ENCODE results near the gene SLC9C2. TPM values are rescaled to one million over a fixed set of nuclear protein-coding genes. Genes with fewer than 3 reads are reported as not detected.
"Not testable (repeated sequence)": the region's sequence is repeated elsewhere in the genome, so short reads cannot be mapped to it uniquely, and the experiment has no call there.

Gene SLC9C2
- total RNA-seq, 5 donors from 2014 or later (not counting 1 experiment from before 2014, with no cell fraction given) = not detected

GRCh38 chr1:173499729-173500128 is 103.1 kb downstream of the SLC9C2 start:
- H3K27me3 Mint-ChIP-seq = peaks cover 0 to 2% of the 10 kb centered on the region in 2 donors
- no peaks in the 10 kb centered on the region for H3K36me3 Mint-ChIP-seq
- H3K4me3 Mint-ChIP-seq = no peak overlapping the region
- ChIA-PET POLR2A (no interaction called here), CTCF (no interaction called here)
- no peak for ATAC-seq (replicated peaks in 1 of 4)
- H3K9me3 Mint-ChIP-seq = peaks cover 0 to 7% (median 3%) of the 10 kb centered on the region in 3 donors
- no peak for DNase-seq
- H3K27ac Mint-ChIP-seq = no peak overlapping the region
- no peak overlapping the region for H3K27ac ChIP-seq (ENCODE audit: low read length)
- no CpG with 5 or more reads among the region's 4 CpGs for WGBS (ENCODE audit: insufficient coverage)
- no peak overlapping the region for H3K4me3 ChIP-seq (ENCODE audit: control insufficient read depth in 1 of 2, extremely low read depth in 1 of 2, low read length in 1 of 2)
- no peaks in the 10 kb centered on the region for H3K4me1 ChIP-seq (ENCODE audit: control insufficient read depth in 1 of 2, extremely low read depth in 1 of 2, insufficient read depth in 2 of 2, low read length in 2 of 2)
- H3K4me1 Mint-ChIP-seq = no peaks in the 10 kb centered on the region
- H3K9me3 ChIP-seq = no peaks in the 10 kb centered on the region
- no peaks in the 10 kb centered on the region for H3K27me3 ChIP-seq (replicated peaks in 1 of 2; ENCODE audit: control insufficient read depth in 2 of 2, extremely low read depth in 1 of 2, insufficient read depth in 2 of 2, low read length in 1 of 2)
- no peaks in the 10 kb centered on the region for H3K36me3 ChIP-seq (ENCODE audit: control insufficient read depth in 2 of 2, extremely low read depth in 1 of 2, insufficient read depth in 1 of 2, low read length in 1 of 2)

- no peaks in the 10 kb centered on the region for H3K27me3 Mint-ChIP-seq
- ChIA-PET POLR2A (interaction anchor here in 1 of 2 donors (0.6 kb wide), 1 partner anchor 128 kb away, joined by 4 read pairs; no protein-coding TSS in a partner anchor), CTCF (no interaction called here)
- DNase-seq = no peak
- no peak overlapping the region for H3K4me3 Mint-ChIP-seq
- 100% methylated on average over 1 of the region's 2 CpGs for WGBS (ENCODE audit: insufficient coverage)
- no peak overlapping the region for H3K27ac Mint-ChIP-seq
- no peaks in the 10 kb centered on the region for H3K36me3 ChIP-seq (ENCODE audit: control insufficient read depth in 2 of 2, extremely low read depth in 1 of 2, insufficient read depth in 1 of 2, low read length in 1 of 2)
- no peaks in the 10 kb centered on the region for H3K4me1 ChIP-seq (ENCODE audit: control insufficient read depth in 1 of 2, extremely low read depth in 1 of 2, insufficient read depth in 2 of 2, low read length in 2 of 2)
- ATAC-seq (replicated peaks in 1 of 4) = no peak
- H3K9me3 Mint-ChIP-seq = peaks cover 0 to 13% (median 7%) of the 10 kb centered on the region in 3 donors
- peaks cover 5% of the 10 kb centered on the region for H3K36me3 Mint-ChIP-seq
- H3K4me1 Mint-ChIP-seq = no peaks in the 10 kb centered on the region
- no peaks in the 10 kb centered on the region for H3K9me3 ChIP-seq
- no peaks in the 10 kb centered on the region for H3K27me3 ChIP-seq (replicated peaks in 1 of 2; ENCODE audit: control insufficient read depth in 2 of 2, extremely low read depth in 1 of 2, insufficient read depth in 2 of 2, low read length in 1 of 2)
- no peak overlapping the region for H3K4me3 ChIP-seq (ENCODE audit: control insufficient read depth in 1 of 2, extremely low read depth in 1 of 2, low read length in 1 of 2)
- no peak overlapping the region for H3K27ac ChIP-seq (ENCODE audit: low read length)
Observed at GRCh38 chr1:173496757-173497320, 106.0 kb downstream of the SLC9C2 start.

GRCh38 chr1:173495609-173496267 is 107.1 kb downstream of the SLC9C2 start:
- Mint-ChIP-seq H3K27me3 (no peaks in the 10 kb centered on the region), H3K36me3 (peaks cover 5% of the 10 kb centered on the region), H3K4me3 (no peak overlapping the region), H3K9me3 (peaks cover 0 to 13% (median 7%) of the 10 kb centered on the region in 3 donors), H3K27ac (no peak overlapping the region), H3K4me1 (no peaks in the 10 kb centered on the region)
- H3K4me3 ChIP-seq (ENCODE audit: control insufficient read depth in 1 of 2, extremely low read depth in 1 of 2, low read length in 1 of 2) = no peak overlapping the region
- ChIA-PET POLR2A (no interaction called here), CTCF (no interaction called here)
- no peaks in the 10 kb centered on the region for H3K36me3 ChIP-seq (ENCODE audit: control insufficient read depth in 2 of 2, extremely low read depth in 1 of 2, insufficient read depth in 1 of 2, low read length in 1 of 2)
- no peaks in the 10 kb centered on the region for H3K4me1 ChIP-seq (ENCODE audit: control insufficient read depth in 1 of 2, extremely low read depth in 1 of 2, insufficient read depth in 2 of 2, low read length in 2 of 2)
- no peaks in the 10 kb centered on the region for H3K9me3 ChIP-seq
- H3K27ac ChIP-seq (ENCODE audit: low read length) = no peak overlapping the region
- no peaks in the 10 kb centered on the region for H3K27me3 ChIP-seq (replicated peaks in 1 of 2; ENCODE audit: control insufficient read depth in 2 of 2, extremely low read depth in 1 of 2, insufficient read depth in 2 of 2, low read length in 1 of 2)
- DNase-seq = no peak
- no peak for ATAC-seq (replicated peaks in 1 of 4)
- WGBS (ENCODE audit: insufficient coverage) = 40% methylated on average over 2 of the region's 8 CpGs

- peaks cover 0 to 13% (median 7%) of the 10 kb centered on the region in 3 donors for H3K9me3 Mint-ChIP-seq
- H3K4me1 Mint-ChIP-seq; H3K4me3 Mint-ChIP-seq; POLR2A ChIA-PET; H3K4me3 ChIP-seq (ENCODE audit: control insufficient read depth in 1 of 2, extremely low read depth in 1 of 2, low read length in 1 of 2); H3K27me3 ChIP-seq (replicated peaks in 1 of 2; ENCODE audit: control insufficient read depth in 2 of 2, extremely low read depth in 1 of 2, insufficient read depth in 2 of 2, low read length in 1 of 2); H3K4me1 ChIP-seq (ENCODE audit: control insufficient read depth in 1 of 2, extremely low read depth in 1 of 2, insufficient read depth in 2 of 2, low read length in 2 of 2); CTCF ChIA-PET; H3K36me3 ChIP-seq (ENCODE audit: control insufficient read depth in 2 of 2, extremely low read depth in 1 of 2, insufficient read depth in 1 of 2, low read length in 1 of 2); DNase-seq; H3K27me3 Mint-ChIP-seq; H3K27ac ChIP-seq (ENCODE audit: low read length); ATAC-seq (replicated peaks in 1 of 4); H3K9me3 ChIP-seq; H3K27ac Mint-ChIP-seq: not testable (repeated sequence)
- WGBS (ENCODE audit: insufficient coverage) = 94% methylated on average over 2 of the region's 8 CpGs
- peaks cover 25% of the 10 kb centered on the region for H3K36me3 Mint-ChIP-seq
Observed at GRCh38 chr1:173493125-173493524, 109.7 kb downstream of the SLC9C2 start.

- H3K9me3 Mint-ChIP-seq = peaks cover 0 to 6% (median 3%) of the 10 kb centered on the region in 3 donors
- POLR2A ChIA-PET = no interaction called here
- DNase-seq (no peak), ATAC-seq (replicated peaks in 1 of 4) (no peak)
- Histone ChIP-seq H3K4me3 (ENCODE audit: control insufficient read depth in 1 of 2, extremely low read depth in 1 of 2, low read length in 1 of 2) (no peak overlapping the region), H3K9me3 (no peaks in the 10 kb centered on the region), H3K36me3 (ENCODE audit: control insufficient read depth in 2 of 2, extremely low read depth in 1 of 2, insufficient read depth in 1 of 2, low read length in 1 of 2) (peaks cover 13 to 23% of the 10 kb centered on the region in 2 donors), H3K4me1 (ENCODE audit: control insufficient read depth in 1 of 2, extremely low read depth in 1 of 2, insufficient read depth in 2 of 2, low read length in 2 of 2) (no peaks in the 10 kb centered on the region), H3K27me3 (replicated peaks in 1 of 2; ENCODE audit: control insufficient read depth in 2 of 2, extremely low read depth in 1 of 2, insufficient read depth in 2 of 2, low read length in 1 of 2) (no peaks in the 10 kb centered on the region), H3K27ac (ENCODE audit: low read length) (no peak overlapping the region)
- WGBS (ENCODE audit: insufficient coverage) = 86% methylated on average over 2 of the region's 2 CpGs
- H3K4me1 Mint-ChIP-seq = no peaks in the 10 kb centered on the region
- CTCF ChIA-PET = interaction anchor here in 1 of 2 donors (1.2 kb wide), 1 partner anchor 726 kb away, joined by 3 read pairs; no protein-coding TSS in a partner anchor
- no peak overlapping the region for H3K27ac Mint-ChIP-seq
- H3K4me3 Mint-ChIP-seq = no peak overlapping the region
- peaks cover 38% of the 10 kb centered on the region for H3K36me3 Mint-ChIP-seq
- no peaks in the 10 kb centered on the region for H3K27me3 Mint-ChIP-seq
Observed at GRCh38 chr1:173491508-173491907, 111.4 kb downstream of the SLC9C2 start.

- peaks cover 13 to 38% of the 10 kb centered on the region in 2 donors for H3K36me3 ChIP-seq (ENCODE audit: control insufficient read depth in 2 of 2, extremely low read depth in 1 of 2, insufficient read depth in 1 of 2, low read length in 1 of 2)
- Mint-ChIP-seq H3K27me3 (no peaks in the 10 kb centered on the region), H3K9me3 (peaks cover 0 to 6% (median 3%) of the 10 kb centered on the region in 3 donors), H3K4me1 (no peaks in the 10 kb centered on the region), H3K4me3 (no peak overlapping the region), H3K36me3 (peaks cover 51% of the 10 kb centered on the region), H3K27ac (no peak overlapping the region)
- ChIA-PET POLR2A (no interaction called here), CTCF (no interaction called here)
- H3K4me1 ChIP-seq (ENCODE audit: control insufficient read depth in 1 of 2, extremely low read depth in 1 of 2, insufficient read depth in 2 of 2, low read length in 2 of 2) = no peaks in the 10 kb centered on the region
- H3K4me3 ChIP-seq (ENCODE audit: control insufficient read depth in 1 of 2, extremely low read depth in 1 of 2, low read length in 1 of 2) = no peak overlapping the region
- no peak for ATAC-seq (replicated peaks in 1 of 4)
- H3K27me3 ChIP-seq (replicated peaks in 1 of 2; ENCODE audit: control insufficient read depth in 2 of 2, extremely low read depth in 1 of 2, insufficient read depth in 2 of 2, low read length in 1 of 2) = no peaks in the 10 kb centered on the region
- H3K27ac ChIP-seq (ENCODE audit: low read length) = no peak overlapping the region
- no peak for DNase-seq
- 100% methylated on average over 1 of the region's 3 CpGs for WGBS (ENCODE audit: insufficient coverage)
- no peaks in the 10 kb centered on the region for H3K9me3 ChIP-seq
Observed at GRCh38 chr1:173489929-173490328, 112.9 kb downstream of the SLC9C2 start.

Measured in T-cell (primary cell).